ENCODE data around the gene KDM2B. TPM values are rescaled to one million over a fixed set of nuclear protein-coding genes. Genes with fewer than 3 reads are reported as not detected.

KDM2B gene
- total RNA-seq, 4 donors from 2014 or later, result 13.6 to 23.5 (median 20.0) TPM

DNA sequence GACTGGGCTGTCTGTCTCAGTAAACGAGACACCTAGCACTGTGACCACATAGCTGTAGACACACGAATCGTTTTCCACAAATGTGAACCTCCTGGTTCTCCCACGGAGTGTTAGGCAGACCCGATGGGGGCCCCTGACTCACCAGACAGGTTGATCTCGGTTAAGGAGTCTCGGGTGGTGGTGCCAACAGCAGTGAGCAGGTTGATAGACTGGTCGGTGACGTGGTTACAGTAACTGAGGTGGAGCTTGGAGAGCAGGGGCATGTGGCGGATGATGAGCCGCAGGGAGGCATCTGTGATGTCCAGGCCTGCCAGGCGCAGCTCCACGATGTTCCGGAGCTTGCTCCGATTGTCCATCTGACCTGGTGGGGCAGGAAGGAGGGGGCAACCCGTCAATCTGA lies 141.1 kb downstream of the KDM2B start:
- TF ChIP-seq EP300 (IDR thresholded peaks at IDR 0.05) (no peak), POLR2AphosphoS5 (IDR thresholded peaks at IDR 0.05) (no peak), CTCF (IDR thresholded peaks at IDR 0.05) (no peak), POLR2A (IDR thresholded peaks at IDR 0.05; ENCODE audit: low read depth) (no peak)
- no peak overlapping the region for H3K4me3 ChIP-seq
- WGBS, result 93% methylated on average over 16 of the region's 16 CpGs
- H3K9me3 ChIP-seq, result no peaks in the 10 kb centered on the region
- intact Hi-C loops (cut with DNase I), result loop anchor here (5.0 kb wide), 1 partner anchor 87 kb away; the partner anchor contains the start of gene ANAPC5
- H3K27ac ChIP-seq (replicated peaks in 1 of 4), result no peak overlapping the region
- DNase-seq (ENCODE audit: extremely low spot score), result no peak
- H3K27me3 ChIP-seq, result no peaks in the 10 kb centered on the region
- H3K36me3 ChIP-seq, result peaks cover 16 to 81% (median 64%) of the 10 kb centered on the region in 4 donors
- H3K4me1 ChIP-seq, result peaks cover 5 to 20% (median 12%) of the 10 kb centered on the region in 4 donors

- Histone ChIP-seq H3K4me3 (no peak overlapping the region), H3K9me3 (no peaks in the 10 kb centered on the region), H3K27me3 (no peaks in the 10 kb centered on the region), H3K36me3 (peaks cover 16 to 79% (median 65%) of the 10 kb centered on the region in 4 donors), H3K4me1 (peaks cover 5 to 18% (median 12%) of the 10 kb centered on the region in 4 donors), H3K27ac (replicated peaks in 1 of 4) (no peak overlapping the region)
- 84% methylated on average over 12 of the region's 12 CpGs for WGBS
- intact Hi-C loops (cut with DNase I), result no loop called here
- no peak for TF ChIP-seq POLR2A (IDR thresholded peaks at IDR 0.05; ENCODE audit: low read depth)
- no peak for TF ChIP-seq EP300 (IDR thresholded peaks at IDR 0.05)
- no peak for TF ChIP-seq POLR2AphosphoS5 (IDR thresholded peaks at IDR 0.05)
- TF ChIP-seq CTCF (IDR thresholded peaks at IDR 0.05), result no peak
- DNase-seq (ENCODE audit: extremely low spot score), result no peak
These were observed 141.9 kb downstream of the KDM2B start for GRCh38 chr12:121438905-121439304.

DNA sequence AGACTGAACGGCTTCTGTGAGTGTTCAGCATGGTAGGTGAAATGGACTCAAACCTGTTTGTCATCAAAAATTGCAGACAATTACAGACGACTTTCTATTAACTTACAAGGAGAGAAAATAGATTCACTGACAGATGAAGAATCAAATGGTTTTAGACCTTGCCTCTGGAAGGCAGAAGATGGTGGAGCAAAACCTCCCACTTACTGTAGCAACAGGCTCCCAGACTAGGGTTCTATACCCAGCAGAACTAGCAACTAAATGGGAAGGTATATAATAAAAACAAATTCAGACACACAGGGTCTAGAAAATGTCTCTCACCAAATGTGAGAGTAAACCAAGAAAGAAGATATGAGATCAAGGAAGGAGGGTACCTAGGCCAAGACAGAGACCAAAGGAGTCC lies 144.1 kb downstream of the KDM2B start:
- H3K27ac ChIP-seq (replicated peaks in 1 of 4), result no peak overlapping the region
- H3K4me3 ChIP-seq, result no peak overlapping the region
- TF ChIP-seq CTCF (IDR thresholded peaks at IDR 0.05) (no peak), POLR2AphosphoS5 (IDR thresholded peaks at IDR 0.05) (no peak), POLR2A (IDR thresholded peaks at IDR 0.05; ENCODE audit: low read depth) (no peak)
- no peaks in the 10 kb centered on the region for H3K27me3 ChIP-seq
- H3K36me3 ChIP-seq, result peaks cover 11 to 85% (median 70%) of the 10 kb centered on the region in 4 donors
- H3K4me1 ChIP-seq, result no peaks in the 10 kb centered on the region
- DNase-seq (ENCODE audit: extremely low spot score), result no peak
- WGBS, result 86% methylated on average over 2 of the region's 2 CpGs
- intact Hi-C loops (cut with DNase I), result no loop called here
- H3K9me3 ChIP-seq, result no peaks in the 10 kb centered on the region

DNA sequence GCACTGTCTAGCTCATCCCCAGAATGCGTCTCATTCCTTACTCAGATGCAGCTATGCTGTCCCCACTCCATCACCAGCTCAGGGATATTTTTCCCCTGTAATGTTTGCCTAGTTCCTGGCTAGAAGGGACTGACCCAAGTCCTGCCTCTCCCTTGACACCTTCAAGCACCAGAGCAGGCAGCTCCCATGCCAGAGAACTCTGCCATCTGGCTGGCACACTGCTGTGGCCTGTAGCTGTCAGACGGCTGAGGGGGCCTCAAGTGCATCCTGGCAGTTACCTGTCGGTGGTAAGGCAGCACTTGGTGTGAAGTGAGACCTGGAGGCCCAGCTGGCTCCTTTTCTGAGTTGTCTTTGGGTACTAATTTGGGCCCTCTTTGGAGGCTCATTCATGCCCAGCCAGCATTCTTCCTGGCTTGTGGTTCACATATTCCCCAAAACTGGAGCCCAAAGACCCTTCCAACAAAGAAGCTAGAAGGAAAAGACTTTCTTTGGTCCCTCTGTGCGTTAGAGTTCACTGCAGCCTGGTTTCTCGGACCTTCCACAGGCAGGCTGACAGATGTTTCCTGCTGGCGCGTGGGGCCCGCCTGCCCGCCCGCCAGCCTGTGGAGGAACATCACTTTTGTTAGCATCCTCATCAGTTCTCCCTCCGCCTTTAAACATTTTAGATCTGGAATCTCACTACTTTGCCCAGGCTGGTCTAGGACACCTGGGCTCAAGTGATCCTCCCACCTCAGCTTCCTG lies 147.9 kb downstream of the KDM2B start:
- Histone ChIP-seq H3K27ac (replicated peaks in 1 of 4) (no peak overlapping the region), H3K36me3 (peaks cover 25 to 85% (median 70%) of the 10 kb centered on the region in 4 donors), H3K27me3 (no peaks in the 10 kb centered on the region), H3K4me3 (no peak overlapping the region), H3K4me1 (peaks cover 0 to 7% (median 0%) of the 10 kb centered on the region in 4 donors), H3K9me3 (no peaks in the 10 kb centered on the region)
- no peak for DNase-seq (ENCODE audit: extremely low spot score)
- TF ChIP-seq POLR2AphosphoS5 (IDR thresholded peaks at IDR 0.05) (no peak), EP300 (IDR thresholded peaks at IDR 0.05) (no peak), CTCF (IDR thresholded peaks at IDR 0.05) (no peak), POLR2A (IDR thresholded peaks at IDR 0.05; ENCODE audit: low read depth) (no peak)
- WGBS, result 79% methylated on average over 11 of the region's 11 CpGs
- intact Hi-C loops (cut with DNase I), result no loop called here

Measured in esophagus muscularis mucosa (tissue), 4 donors.